Measurements from ENCODE around the gene CARNS1. TPM values are rescaled to one million over a fixed set of nuclear protein-coding genes. Genes with fewer than 3 reads are reported as not detected.

CARNS1 gene
- total and polyA plus RNA-seq, 9 of the 15 experiments (the other 6 are each of a cell fraction or from before 2014, with no cell fraction given): 0.01 to 0.18 (median 0.06) TPM; not detected in 3

- TF ChIP-seq FOXO4 (CRISPR knock-in tag; IDR thresholded peaks at IDR 0.05): no peak
- TF ChIP-seq, protein P1, sequence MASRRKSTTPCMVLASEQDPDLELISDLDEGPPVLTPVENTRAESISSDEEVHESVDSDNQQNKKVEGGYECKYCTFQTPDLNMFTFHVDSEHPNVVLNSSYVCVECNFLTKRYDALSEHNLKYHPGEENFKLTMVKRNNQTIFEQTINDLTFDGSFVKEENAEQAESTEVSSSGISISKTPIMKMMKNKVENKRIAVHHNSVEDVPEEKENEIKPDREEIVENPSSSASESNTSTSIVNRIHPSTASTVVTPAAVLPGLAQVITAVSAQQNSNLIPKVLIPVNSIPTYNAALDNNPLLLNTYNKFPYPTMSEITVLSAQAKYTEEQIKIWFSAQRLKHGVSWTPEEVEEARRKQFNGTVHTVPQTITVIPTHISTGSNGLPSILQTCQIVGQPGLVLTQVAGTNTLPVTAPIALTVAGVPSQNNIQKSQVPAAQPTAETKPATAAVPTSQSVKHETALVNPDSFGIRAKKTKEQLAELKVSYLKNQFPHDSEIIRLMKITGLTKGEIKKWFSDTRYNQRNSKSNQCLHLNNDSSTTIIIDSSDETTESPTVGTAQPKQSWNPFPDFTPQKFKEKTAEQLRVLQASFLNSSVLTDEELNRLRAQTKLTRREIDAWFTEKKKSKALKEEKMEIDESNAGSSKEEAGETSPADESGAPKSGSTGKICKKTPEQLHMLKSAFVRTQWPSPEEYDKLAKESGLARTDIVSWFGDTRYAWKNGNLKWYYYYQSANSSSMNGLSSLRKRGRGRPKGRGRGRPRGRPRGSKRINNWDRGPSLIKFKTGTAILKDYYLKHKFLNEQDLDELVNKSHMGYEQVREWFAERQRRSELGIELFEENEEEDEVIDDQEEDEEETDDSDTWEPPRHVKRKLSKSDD (conservative IDR thresholded peaks at IDR 0.05; ENCODE audit: low read length): peak; percentile 65; the same call in 1 of the 2 replicates
- TF ChIP-seq RCOR1 (IDR thresholded peaks at IDR 0.05; ENCODE audit: borderline replicate concordance in 1 of 2, low read depth in 2 of 2, low read length in 2 of 2): no peak; a peak in 1 of 4 replicates
- TF ChIP-seq HIVEP1 (CRISPR knock-in tag; IDR thresholded peaks at IDR 0.05): no peak
- no peak for TF ChIP-seq ZNF778 (CRISPR knock-in tag; IDR thresholded peaks at IDR 0.05)
- no peak for TF ChIP-seq MAFF (IDR thresholded peaks at IDR 0.05; ENCODE audit: low read length)
- TF ChIP-seq KLF16 (IDR thresholded peaks at IDR 0.05): no peak
- TF ChIP-seq, protein P2, sequence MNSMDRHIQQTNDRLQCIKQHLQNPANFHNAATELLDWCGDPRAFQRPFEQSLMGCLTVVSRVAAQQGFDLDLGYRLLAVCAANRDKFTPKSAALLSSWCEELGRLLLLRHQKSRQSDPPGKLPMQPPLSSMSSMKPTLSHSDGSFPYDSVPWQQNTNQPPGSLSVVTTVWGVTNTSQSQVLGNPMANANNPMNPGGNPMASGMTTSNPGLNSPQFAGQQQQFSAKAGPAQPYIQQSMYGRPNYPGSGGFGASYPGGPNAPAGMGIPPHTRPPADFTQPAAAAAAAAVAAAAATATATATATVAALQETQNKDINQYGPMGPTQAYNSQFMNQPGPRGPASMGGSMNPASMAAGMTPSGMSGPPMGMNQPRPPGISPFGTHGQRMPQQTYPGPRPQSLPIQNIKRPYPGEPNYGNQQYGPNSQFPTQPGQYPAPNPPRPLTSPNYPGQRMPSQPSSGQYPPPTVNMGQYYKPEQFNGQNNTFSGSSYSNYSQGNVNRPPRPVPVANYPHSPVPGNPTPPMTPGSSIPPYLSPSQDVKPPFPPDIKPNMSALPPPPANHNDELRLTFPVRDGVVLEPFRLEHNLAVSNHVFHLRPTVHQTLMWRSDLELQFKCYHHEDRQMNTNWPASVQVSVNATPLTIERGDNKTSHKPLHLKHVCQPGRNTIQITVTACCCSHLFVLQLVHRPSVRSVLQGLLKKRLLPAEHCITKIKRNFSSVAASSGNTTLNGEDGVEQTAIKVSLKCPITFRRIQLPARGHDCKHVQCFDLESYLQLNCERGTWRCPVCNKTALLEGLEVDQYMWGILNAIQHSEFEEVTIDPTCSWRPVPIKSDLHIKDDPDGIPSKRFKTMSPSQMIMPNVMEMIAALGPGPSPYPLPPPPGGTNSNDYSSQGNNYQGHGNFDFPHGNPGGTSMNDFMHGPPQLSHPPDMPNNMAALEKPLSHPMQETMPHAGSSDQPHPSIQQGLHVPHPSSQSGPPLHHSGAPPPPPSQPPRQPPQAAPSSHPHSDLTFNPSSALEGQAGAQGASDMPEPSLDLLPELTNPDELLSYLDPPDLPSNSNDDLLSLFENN (IDR thresholded peaks at IDR 0.05; ENCODE audit: low read depth in 2 of 2, low read length in 2 of 2): no peak
- TF ChIP-seq HSF4 (CRISPR knock-in tag; IDR thresholded peaks at IDR 0.05; ENCODE audit: borderline replicate concordance): no peak
- TF ChIP-seq CXXC5 (CRISPR knock-in tag; IDR thresholded peaks at IDR 0.05): peak; percentile 94
- no peak for TF ChIP-seq XRCC4 (IDR thresholded peaks at IDR 0.05; ENCODE audit: extremely low read depth, insufficient read depth, insufficient read length)
- TF ChIP-seq RBM14 (IDR thresholded peaks at IDR 0.05; ENCODE audit: borderline replicate concordance, insufficient read depth, low read depth, low read length): no peak
- peak; percentile 16 for TF ChIP-seq DACH1 (IDR thresholded peaks at IDR 0.05; ENCODE audit: partially characterized antibody)
- 0 out of 2 replicates have a peak, but pooled peaks have one; percentile 46 for TF ChIP-seq ZBTB9 (CRISPR knock-in tag; IDR thresholded peaks at IDR 0.05)
- no peak for TF ChIP-seq WHSC1 (IDR thresholded peaks at IDR 0.05; ENCODE audit: low read length)
- TF ChIP-seq BACH1 (tag; IDR thresholded peaks at IDR 0.05): no peak
- TF ChIP-seq ZNF217 (CRISPR knock-in tag; IDR thresholded peaks at IDR 0.05): no peak
- TF ChIP-seq POLR2AphosphoS5 (IDR thresholded peaks at IDR 0.05; ENCODE audit: control insufficient read depth, insufficient read depth, low read depth, low read length): peak; percentile 73; the same call in 1 of the 2 replicates
Observed at GRCh38 chr11:67428052-67429001, 12.8 kb downstream of the CARNS1 start, which contains the start of gene RPS6KB2 (continued).

All from K562 (cell line).